Mesendoderm (in vitro differentiated cells): ENCODE measurements around the gene SRRT. TPM values are rescaled to one million over a fixed set of nuclear protein-coding genes. Genes with fewer than 3 reads are reported as not detected.
A peak's percentile ranks its signal among the peaks of the same experiment; 100 is the strongest.

ENCODE experiments used
- DNase-seq: peaks from one replicate; pipeline ENCODE4 v3.0.0; 2013
- H2AK5ac ChIP-seq: 2 replicates; pipeline ENCODE4 v1.6.1; 2013; ENCODE audit warnings: low read length, inconsistent platforms
- H2BK120ac ChIP-seq: 2 replicates; pipeline ENCODE4 v1.6.1; 2013; ENCODE audit warnings: low read depth, mild to moderate bottlenecking, low read length, moderate library complexity, mixed read lengths
- H2BK15ac ChIP-seq: replicated peaks from 2 replicates; pipeline ENCODE4 v1.6.1; 2013; ENCODE audit warnings: low read depth, mild to moderate bottlenecking, moderate library complexity
- H2BK5ac ChIP-seq: 2 replicates; pipeline ENCODE4 v1.6.1; 2013; ENCODE audit warnings: low read length, inconsistent platforms
- H3K18ac ChIP-seq: 2 replicates; pipeline ENCODE4 v1.6.1; 2013; ENCODE audit warnings: mild to moderate bottlenecking, low read length, mixed read lengths
- H3K23ac ChIP-seq: one replicate; pipeline ENCODE4 v1.6.1; 2013; ENCODE audit warnings: low read length
- H3K27ac ChIP-seq: 2 replicates; pipeline ENCODE4 v1.5.1; 2013; ENCODE audit warnings: low read depth, mild to moderate bottlenecking, inconsistent platforms, low read length, moderate library complexity
- H3K27me3 ChIP-seq: 2 replicates; pipeline ENCODE4 v1.6.1; 2013; ENCODE audit warnings: low read length, control low read depth, mild to moderate bottlenecking, inconsistent platforms; ENCODE audit not compliant: insufficient read depth, poor library complexity
- H3K36me3 ChIP-seq: 2 replicates; pipeline ENCODE4 v1.6.1; 2013; ENCODE audit warnings: low read length, inconsistent platforms; ENCODE audit not compliant: control insufficient read depth, insufficient read depth
- H3K4ac ChIP-seq: one replicate; pipeline ENCODE4 v1.6.1; 2013; ENCODE audit warnings: low read depth, mild to moderate bottlenecking, low read length, moderate library complexity
- H3K4me1 ChIP-seq: 2 replicates; pipeline ENCODE4 v1.6.1; 2013; ENCODE audit warnings: low read depth, low read length, inconsistent platforms; ENCODE audit not compliant: control insufficient read depth
- H3K4me2 ChIP-seq: 2 replicates; pipeline ENCODE4 v1.6.1; 2013; ENCODE audit warnings: low read length
- H3K4me3 ChIP-seq: 2 replicates; pipeline ENCODE4 v1.5.1; 2013; ENCODE audit warnings: mild to moderate bottlenecking, low read length
- H3K56ac ChIP-seq: one replicate; pipeline ENCODE4 v1.6.1; 2013; ENCODE audit warnings: low read length
- H3K79me1 ChIP-seq: 2 replicates; pipeline ENCODE4 v1.6.1; 2013; ENCODE audit warnings: low read length, inconsistent platforms
- H3K79me2 ChIP-seq: 2 replicates; pipeline ENCODE4 v1.6.1; 2013; ENCODE audit warnings: mild to moderate bottlenecking, low read length; ENCODE audit not compliant: control insufficient read depth, insufficient read depth
- H3K9ac ChIP-seq: 2 replicates; pipeline ENCODE4 v1.6.1; 2013; ENCODE audit warnings: low read length, inconsistent platforms
- H4K5ac ChIP-seq: one replicate; pipeline ENCODE4 v1.6.1; 2013; ENCODE audit warnings: low read length
- H4K8ac ChIP-seq: one replicate; pipeline ENCODE4 v1.6.1; 2013; ENCODE audit warnings: low read depth, mild to moderate bottlenecking, control low read depth, low read length, moderate library complexity
- WGBS: extraction: QIAGEN DNeasy Blood & Tissue Kit; methylation state at CpG from one replicate; pipeline ENCODE4 v1.1.7; 2013; ENCODE audit warnings: low lambda C conversion rate, missing lambda C conversion rate; ENCODE audit not compliant: insufficient coverage; ENCODE audit errors: extremely low coverage; 5-methylcytosine and 5-hydroxymethylcytosine counted together
- polyA plus RNA-seq, 2 experiments: library from polyadenylated mRNA; stranded (reverse); fragments of 200-250 nt; gene quantifications; one replicate each; pipeline ENCODE4 v1.2.3, GENCODE V29; 2013

SRRT gene
- polyA plus RNA-seq (2013, experiment 1 of 2) = 168 TPM
- 157 TPM for polyA plus RNA-seq (2013, experiment 2 of 2)

GRCh38 chr7:100874577-100875355, at the start of gene SRRT:
Gene SRRT, plus strand, starts transcription at chr7:100875103. Its CDS starts 488 bp downstream, at chr7:100875591.
- H4K5ac ChIP-seq = peak within 1 kb of the TSS; percentile 36
- H3K27me3 ChIP-seq = no peaks in the 10 kb centered on the region
- peaks cover 17% of the 10 kb centered on the region for H3K36me3 ChIP-seq
- H3K4ac ChIP-seq = peak within 1 kb of the TSS; percentile 98
- peaks cover 45% of the 10 kb centered on the region for H3K79me2 ChIP-seq
- peak within 1 kb of the TSS; percentile 92 for H2AK5ac ChIP-seq
- H3K79me1 ChIP-seq = peaks cover 8% of the 10 kb centered on the region
- WGBS = no CpG with 5 or more reads among the region's 79 CpGs
- peak within 1 kb of the TSS; percentile 100 for H3K4me3 ChIP-seq
- H2BK120ac ChIP-seq = peak within 1 kb of the TSS; percentile 48
- peak within 1 kb of the TSS; percentile 93 for H3K27ac ChIP-seq
- peak within 1 kb of the TSS; percentile 72 for H3K23ac ChIP-seq
- H4K8ac ChIP-seq = peak within 1 kb of the TSS; percentile 96
- H3K4me2 ChIP-seq = peak within 1 kb of the TSS; percentile 73
- peak within 1 kb of the TSS; percentile 100 for H3K56ac ChIP-seq
- no peak within 1 kb of the TSS for H2BK15ac ChIP-seq
- peak; percentile 99 for DNase-seq
- peak within 1 kb of the TSS; percentile 100 for H3K9ac ChIP-seq
- H3K18ac ChIP-seq = peak within 1 kb of the TSS; percentile 89
- H2BK5ac ChIP-seq = peak within 1 kb of the TSS; percentile 87
- H3K4me1 ChIP-seq = peaks cover 4% of the 10 kb centered on the region

- peak overlapping the region; percentile 97 for H3K4me3 ChIP-seq
- peaks cover 27% of the 10 kb centered on the region for H3K79me1 ChIP-seq
- WGBS = no CpG with 5 or more reads among the region's 16 CpGs
- no peak overlapping the region for H4K5ac ChIP-seq
- no peak overlapping the region for H2BK15ac ChIP-seq
- peak; percentile 59 for DNase-seq
- peaks cover 25% of the 10 kb centered on the region for H3K36me3 ChIP-seq
- no peaks in the 10 kb centered on the region for H3K27me3 ChIP-seq
- H3K56ac ChIP-seq = peak overlapping the region; percentile 88
- H3K79me2 ChIP-seq = peaks cover 43% of the 10 kb centered on the region
- no peak overlapping the region for H3K27ac ChIP-seq
- peaks cover 2% of the 10 kb centered on the region for H3K4me1 ChIP-seq
- peak overlapping the region; percentile 86 for H3K9ac ChIP-seq
- H3K23ac ChIP-seq = peak overlapping the region; percentile 80
- no peak overlapping the region for H4K8ac ChIP-seq
- no peak overlapping the region for H3K4ac ChIP-seq
- H2AK5ac ChIP-seq = no peak overlapping the region
- no peak overlapping the region for H3K18ac ChIP-seq
- no peak overlapping the region for H2BK120ac ChIP-seq
- no peak overlapping the region for H2BK5ac ChIP-seq
- peak overlapping the region; percentile 87 for H3K4me2 ChIP-seq
These were observed 49.7 kb upstream of the SRRT start for GRCh38 chr7:100825215-100825671.

DNA sequence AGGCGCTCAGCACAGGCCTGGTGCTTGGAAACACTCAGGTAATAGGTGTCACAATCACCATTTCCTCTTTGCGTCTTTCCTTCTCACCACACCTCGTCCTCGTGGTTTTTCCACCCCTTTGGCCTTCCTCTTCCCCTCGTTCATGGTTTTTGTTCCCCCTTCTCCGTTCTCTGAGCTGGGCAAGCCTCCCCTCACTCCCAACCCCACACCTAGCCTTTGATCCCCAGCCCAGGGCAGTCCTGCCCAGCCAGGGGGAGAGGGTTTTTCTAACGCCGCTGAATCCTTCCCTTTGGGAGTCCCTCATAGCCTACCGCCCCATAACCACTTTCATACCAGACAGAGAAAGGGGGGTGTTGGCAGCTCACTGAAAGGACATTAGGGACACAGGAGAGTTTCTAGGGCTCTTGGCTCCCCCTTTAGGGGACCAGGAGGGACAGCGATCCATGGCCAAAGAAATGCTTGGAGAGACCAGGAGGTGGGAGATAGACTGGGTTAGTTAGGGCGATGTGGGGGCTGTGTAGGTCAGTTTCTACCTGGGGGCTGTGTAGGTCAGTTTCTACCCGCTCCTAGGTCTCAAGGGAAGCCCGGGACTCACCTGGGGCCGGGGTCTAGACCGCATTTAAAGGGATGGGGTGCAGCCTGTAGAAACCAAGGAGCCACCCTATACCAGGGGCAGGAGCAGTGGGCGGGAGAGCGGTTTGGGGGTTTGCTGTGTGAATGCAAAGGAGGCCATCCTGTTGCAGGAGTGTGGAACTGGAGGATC, 49.0 kb upstream of the SRRT start:
- H3K27me3 ChIP-seq = no peaks in the 10 kb centered on the region
- peak overlapping the region; percentile 88 for H3K56ac ChIP-seq
- no peak overlapping the region for H2BK120ac ChIP-seq
- DNase-seq = peak; percentile 37
- no peak overlapping the region for H4K5ac ChIP-seq
- peak overlapping the region; percentile 87 for H3K4me2 ChIP-seq
- H3K79me2 ChIP-seq = peaks cover 43% of the 10 kb centered on the region
- no peak overlapping the region for H4K8ac ChIP-seq
- peak overlapping the region; percentile 86 for H3K9ac ChIP-seq
- H2BK15ac ChIP-seq = no peak overlapping the region
- H3K18ac ChIP-seq = peak overlapping the region; percentile 94
- H3K23ac ChIP-seq = no peak overlapping the region
- peaks cover 21% of the 10 kb centered on the region for H3K36me3 ChIP-seq
- no peak overlapping the region for H3K27ac ChIP-seq
- H3K79me1 ChIP-seq = peaks cover 27% of the 10 kb centered on the region
- no peak overlapping the region for H2BK5ac ChIP-seq
- H3K4me3 ChIP-seq = peak overlapping the region; percentile 97
- peaks cover 2% of the 10 kb centered on the region for H3K4me1 ChIP-seq
- WGBS = no CpG with 5 or more reads among the region's 17 CpGs
- no peak overlapping the region for H2AK5ac ChIP-seq
- no peak overlapping the region for H3K4ac ChIP-seq

- peak overlapping the region; percentile 46 for H2BK120ac ChIP-seq
- peak overlapping the region; percentile 91 for H3K27ac ChIP-seq
- no peak overlapping the region for H4K8ac ChIP-seq
- H3K4me3 ChIP-seq = peak overlapping the region; percentile 97
- peaks cover 2% of the 10 kb centered on the region for H3K4me1 ChIP-seq
- peak overlapping the region; percentile 86 for H3K9ac ChIP-seq
- WGBS = no CpG with 5 or more reads among the region's 71 CpGs
- H3K36me3 ChIP-seq = peaks cover 19% of the 10 kb centered on the region
- H3K23ac ChIP-seq = peak overlapping the region; percentile 9
- no peak overlapping the region for H4K5ac ChIP-seq
- peak overlapping the region; percentile 88 for H3K56ac ChIP-seq
- H3K4ac ChIP-seq = peak overlapping the region; percentile 92
- peak overlapping the region; percentile 94 for H3K18ac ChIP-seq
- H2BK5ac ChIP-seq = no peak overlapping the region
- H3K79me1 ChIP-seq = peaks cover 27% of the 10 kb centered on the region
- DNase-seq = no peak
- H3K79me2 ChIP-seq = peaks cover 43% of the 10 kb centered on the region
- peak overlapping the region; percentile 87 for H3K4me2 ChIP-seq
- H2BK15ac ChIP-seq = no peak overlapping the region
- no peaks in the 10 kb centered on the region for H3K27me3 ChIP-seq
- no peak overlapping the region for H2AK5ac ChIP-seq
These were observed 48.2 kb upstream of the SRRT start for GRCh38 chr7:100826514-100827329.
